Body of pancreas (tissue), 4 donors: ENCODE measurements around the gene TMEM171. TPM values are rescaled to one million over a fixed set of nuclear protein-coding genes. Genes with fewer than 3 reads are reported as not detected.
A peak's percentile ranks its signal among the peaks of the same experiment; 100 is the strongest.

ENCODE experiments used
- ATAC-seq: fragments of 150-250 bp; one replicate; pipeline ENCODE4 v1.9.1; 2016
- DNase-seq, 4 donors: peaks; one replicate each; pipeline ENCODE4 v3.0.0-alpha.2; 2019
- H3K27ac ChIP-seq, 4 donors: fragments of 200-600 bp; sonication (generic); 1 replicate in 3 of 4; 2 replicates in 1 of 4; pipeline versions ENCODE4 v1.5.1 to v1.6.1; 2016 to 2019; ENCODE audit warnings: mild to moderate bottlenecking in 1 of 4, mixed read lengths in 1 of 4, moderate library complexity in 1 of 4
- H3K27me3 ChIP-seq, 2 donors: fragments of 200-600 bp; sonication (generic); one replicate each; pipeline ENCODE4 v1.6.0; 2016; ENCODE audit warnings: mild to moderate bottlenecking in 1 of 2
- H3K36me3 ChIP-seq, 2 donors: fragments of 200-600 bp; sonication (generic); replicated peaks in 1 of 2; 2 replicates each; pipeline ENCODE4 v1.5.1; 2016; ENCODE audit warnings: low read depth in 2 of 2; ENCODE audit not compliant: insufficient read depth in 1 of 2
- H3K4me1 ChIP-seq: fragments of 200-600 bp; sonication (generic); one replicate; pipeline ENCODE4 v1.6.0; 2016
- H3K4me3 ChIP-seq, 2 donors: fragments of 200-600 bp; sonication (generic); 1 replicate in 1 of 2; 2 replicates in 1 of 2; pipeline ENCODE4 v1.5.1; 2016 to 2019
- H3K9me3 ChIP-seq, 3 donors: fragments of 200-600 bp; sonication (generic); 1 replicate in 2 of 3; 2 replicates in 1 of 3; pipeline ENCODE4 v1.5.1; 2016
- CTCF ChIP-seq, 7 experiments: fragments of 450-650 bp in 4 of 7; fragments of 200-600 bp in 3 of 7; sonication (generic) in 3 of 7; IDR thresholded peaks; one replicate each; pipeline ENCODE4 v1.5.1; 2016 to 2019; ENCODE audit warnings: antibody characterized with exemption in 7 of 7
- POLR2A ChIP-seq, 3 donors: fragments of 450-650 bp; IDR thresholded peaks; one replicate each; pipeline ENCODE4 v1.6.1; 2016; ENCODE audit warnings: antibody characterized with exemption in 3 of 3, mild to moderate bottlenecking in 2 of 3
- WGBS, 2 donors: methylation state at CpG; one replicate each; pipeline ENCODE4 v1.1.5; 2017; 5-methylcytosine and 5-hydroxymethylcytosine counted together
- intact Hi-C: fragments of 100-400 bp; cut with DNase I; formaldehyde crosslinking; loops from one replicate; pipeline ENCODE4 v1.15.1; 2023
- total RNA-seq, 2 donors: library from RNA; depleted of rRNA; stranded (reverse); fragments of >200 nt; gene quantifications; one replicate each; pipeline ENCODE4 v1.1.0, GENCODE V29; 2016

TMEM171 gene
- total RNA-seq, 2 donors from 2014 or later, result 1.8 TPM; not detected in 1

- ATAC-seq, result no peak
- TF ChIP-seq CTCF (IDR thresholded peaks at IDR 0.05) (no peak), POLR2A (IDR thresholded peaks at IDR 0.05) (no peak)
- Histone ChIP-seq H3K4me1 (peaks cover 10% of the 10 kb centered on the region), H3K27ac (no peak overlapping the region), H3K36me3 (no peaks in the 10 kb centered on the region), H3K4me3 (no peak overlapping the region), H3K27me3 (no peaks in the 10 kb centered on the region), H3K9me3 (no peaks in the 10 kb centered on the region)
- DNase-seq, result no peak
- 71 to 80% methylated on average over 1 of the region's 1 CpG for WGBS, 2 donors
- intact Hi-C loops, result no loop called here
These were observed 10.4 kb downstream of the TMEM171 start for GRCh38 chr5:73130811-73131210.

- intact Hi-C loops, result no loop called here
- H3K27me3 ChIP-seq, result no peaks in the 10 kb centered on the region
- peaks cover 10% of the 10 kb centered on the region for H3K4me1 ChIP-seq
- no peaks in the 10 kb centered on the region for H3K36me3 ChIP-seq
- DNase-seq, result no peak
- TF ChIP-seq POLR2A (IDR thresholded peaks at IDR 0.05), result no peak
- TF ChIP-seq CTCF (IDR thresholded peaks at IDR 0.05), result no peak
- H3K27ac ChIP-seq, result no peak overlapping the region
- no peak for ATAC-seq
- 67 to 85% methylated on average over 3 of the region's 3 CpGs for whole genome bisulfite sequencing, 2 donors
- no peak overlapping the region for H3K4me3 ChIP-seq
- no peaks in the 10 kb centered on the region for H3K9me3 ChIP-seq
These were observed 11.5 kb downstream of the TMEM171 start for GRCh38 chr5:73131711-73132425.

DNA sequence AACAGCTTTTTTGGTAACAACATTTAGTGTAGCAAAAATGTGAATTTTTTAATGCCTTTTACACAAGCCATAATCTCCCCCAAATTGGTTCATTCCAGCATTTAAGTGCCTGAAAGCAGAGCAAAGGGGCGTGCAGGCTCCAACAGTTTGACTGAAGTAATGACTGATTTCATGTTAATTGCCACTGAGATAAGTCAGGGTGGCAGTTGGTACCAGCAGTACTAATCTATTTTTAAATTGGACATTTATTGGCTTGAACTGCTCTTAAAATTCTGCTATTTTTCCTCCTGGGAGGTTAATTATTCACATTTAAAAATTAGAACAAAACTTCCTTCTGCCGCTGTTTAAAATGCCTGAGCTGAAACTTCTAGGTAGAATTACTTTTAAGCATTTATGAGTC is 12.4 kb downstream of the TMEM171 start:
- 63% methylated on average over 2 of the region's 2 CpGs for WGBS, 2 donors
- ATAC-seq, result peak; percentile 63
- TF ChIP-seq CTCF (IDR thresholded peaks at IDR 0.05), result no peak
- no peak for TF ChIP-seq POLR2A (IDR thresholded peaks at IDR 0.05)
- intact Hi-C loops, result no loop called here
- Histone ChIP-seq H3K27ac (no peak overlapping the region), H3K9me3 (no peaks in the 10 kb centered on the region), H3K4me1 (peaks cover 10% of the 10 kb centered on the region), H3K36me3 (no peaks in the 10 kb centered on the region), H3K4me3 (no peak overlapping the region), H3K27me3 (no peaks in the 10 kb centered on the region)
- no peak for DNase-seq

DNA sequence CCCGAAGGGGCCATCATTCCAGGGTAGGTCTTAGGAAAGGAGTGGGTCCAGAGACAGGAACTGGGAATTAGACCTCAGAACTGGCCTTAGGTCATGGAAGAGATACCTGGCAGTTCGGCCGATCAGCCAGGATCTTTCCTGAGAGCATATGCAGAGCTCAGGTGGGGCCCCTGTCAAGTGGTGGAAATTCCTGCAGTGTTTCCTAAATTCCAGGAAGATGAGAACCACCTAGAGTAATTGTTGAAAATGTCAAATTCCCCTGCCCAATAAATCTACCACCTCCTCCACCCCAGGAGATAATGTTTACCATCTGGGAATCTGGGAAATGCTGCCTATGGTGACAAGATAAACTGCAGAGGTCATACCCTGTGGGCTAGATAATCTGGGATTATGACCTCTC is 14.6 kb downstream of the TMEM171 start:
- no peak for DNase-seq
- no peak for TF ChIP-seq CTCF (IDR thresholded peaks at IDR 0.05)
- TF ChIP-seq POLR2A (IDR thresholded peaks at IDR 0.05), result no peak
- intact Hi-C loops, result no loop called here
- Histone ChIP-seq H3K4me3 (no peak overlapping the region), H3K27ac (no peak overlapping the region), H3K4me1 (peaks cover 10% of the 10 kb centered on the region), H3K36me3 (no peaks in the 10 kb centered on the region), H3K27me3 (no peaks in the 10 kb centered on the region), H3K9me3 (no peaks in the 10 kb centered on the region)
- WGBS, 2 donors, result 90 to 92% methylated on average over 3 of the region's 3 CpGs
- no peak for ATAC-seq
